ENCODE results near the gene IL15RA.

DNA sequence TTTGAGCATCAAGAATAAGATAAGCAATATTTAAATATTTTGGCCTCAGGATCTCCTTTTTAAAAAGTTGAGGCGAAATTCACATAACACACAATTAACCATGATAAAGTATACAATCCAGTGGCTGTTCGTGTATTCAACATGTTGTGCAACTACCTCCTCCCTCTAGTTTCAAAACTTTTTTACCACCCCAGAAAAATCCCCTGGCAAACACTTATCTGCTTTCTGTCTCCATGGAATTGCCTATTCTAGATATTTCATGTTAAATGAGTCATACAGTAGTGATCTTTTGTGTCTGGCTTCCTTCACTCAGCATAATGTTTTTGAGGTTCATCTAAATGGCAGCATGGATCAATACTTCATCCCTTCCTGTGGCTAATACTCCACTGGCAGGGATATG, 31.8 kb upstream of the IL15RA start:
- TF ChIP-seq, protein P1, sequence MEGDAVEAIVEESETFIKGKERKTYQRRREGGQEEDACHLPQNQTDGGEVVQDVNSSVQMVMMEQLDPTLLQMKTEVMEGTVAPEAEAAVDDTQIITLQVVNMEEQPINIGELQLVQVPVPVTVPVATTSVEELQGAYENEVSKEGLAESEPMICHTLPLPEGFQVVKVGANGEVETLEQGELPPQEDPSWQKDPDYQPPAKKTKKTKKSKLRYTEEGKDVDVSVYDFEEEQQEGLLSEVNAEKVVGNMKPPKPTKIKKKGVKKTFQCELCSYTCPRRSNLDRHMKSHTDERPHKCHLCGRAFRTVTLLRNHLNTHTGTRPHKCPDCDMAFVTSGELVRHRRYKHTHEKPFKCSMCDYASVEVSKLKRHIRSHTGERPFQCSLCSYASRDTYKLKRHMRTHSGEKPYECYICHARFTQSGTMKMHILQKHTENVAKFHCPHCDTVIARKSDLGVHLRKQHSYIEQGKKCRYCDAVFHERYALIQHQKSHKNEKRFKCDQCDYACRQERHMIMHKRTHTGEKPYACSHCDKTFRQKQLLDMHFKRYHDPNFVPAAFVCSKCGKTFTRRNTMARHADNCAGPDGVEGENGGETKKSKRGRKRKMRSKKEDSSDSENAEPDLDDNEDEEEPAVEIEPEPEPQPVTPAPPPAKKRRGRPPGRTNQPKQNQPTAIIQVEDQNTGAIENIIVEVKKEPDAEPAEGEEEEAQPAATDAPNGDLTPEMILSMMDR (conservative IDR thresholded peaks at IDR 0.05 in 1 of 2, IDR thresholded peaks at IDR 0.05 in 1 of 2; ENCODE audit: extremely low read depth in 1 of 2, insufficient read depth in 1 of 2, low read depth in 1 of 2, low read length in 2 of 2) = no peak
- TF ChIP-seq EZH2 (IDR thresholded peaks at IDR 0.05; ENCODE audit: borderline replicate concordance, low read length) = no peak

Data from mammary epithelial cell (primary cell).